Activated CD4-positive, alpha-beta T cell treated with anti-CD3 and anti-CD28 coated beads, Interleukin-2, amount 10 ng/mL, durations not matched to agents 7 days and 5 days (primary cell): ENCODE results near the gene HHEX. TPM values are rescaled to one million over a fixed set of nuclear protein-coding genes. Genes with fewer than 3 reads are reported as not detected.

Experiments
- total RNA-seq, 2 experiments: library from RNA; stranded (reverse); gene quantifications; one replicate each; pipeline ENCODE4 v1.2.3, GENCODE V29; 2021

Gene HHEX
- total RNA-seq, 2 experiments from 2014 or later, result 0.25 TPM; not detected in 1

Other genes starting within 250 kb of the HHEX start
- 10 to 100 TPM; 21.7 to 29.0 TPM for gene IDE, start 115.9 kb upstream of the HHEX start, total RNA-seq
- gene KIF11, start 96.8 kb upstream of the HHEX start, total RNA-seq, result 100 to 1,000 TPM in 1 of 2 experiments, 10 to 100 TPM in 1; 89.8 to 105 TPM
- 10 to 100 TPM; 11.8 to 13.6 TPM for gene EXOC6, start 158.6 kb downstream of the HHEX start, total RNA-seq